Hepatocyte (in vitro differentiated cells): ENCODE data around the gene ZNF75A. TPM values are rescaled to one million over a fixed set of nuclear protein-coding genes. Genes with fewer than 3 reads are reported as not detected.

Experiments used
- DNase-seq: peaks from one replicate; pipeline ENCODE4 v3.0.0-alpha.2; 2016; ENCODE audit warnings: low spot score
- H2AFZ ChIP-seq: fragments of 200-600 bp; sonication (generic); 2 replicates; pipeline ENCODE4 v1.6.0; 2016; ENCODE audit warnings: antibody characterized with exemption, mild to moderate bottlenecking
- H3K27ac ChIP-seq: fragments of 200-600 bp; sonication (generic); 2 replicates; pipeline ENCODE4 v1.5.1; 2016; ENCODE audit warnings: mild to moderate bottlenecking
- H3K27me3 ChIP-seq: fragments of 200-600 bp; sonication (generic); 2 replicates; pipeline ENCODE4 v1.6.1; 2016
- H3K36me3 ChIP-seq: fragments of 200-600 bp; sonication (generic); replicated peaks from 2 replicates; pipeline ENCODE4 v1.5.1; 2016; ENCODE audit warnings: low read depth; ENCODE audit not compliant: insufficient read depth
- H3K4me1 ChIP-seq: fragments of 200-600 bp; sonication (generic); 2 replicates; pipeline ENCODE4 v1.5.1; 2016; ENCODE audit warnings: mild to moderate bottlenecking, moderate library complexity; ENCODE audit not compliant: insufficient read depth
- H3K4me2 ChIP-seq: fragments of 200-600 bp; sonication (generic); 2 replicates; pipeline ENCODE4 v1.6.0; 2016
- H3K4me3 ChIP-seq: fragments of 200-600 bp; sonication (generic); 2 replicates; pipeline ENCODE4 v1.5.1; 2016; ENCODE audit warnings: mild to moderate bottlenecking
- H3K79me2 ChIP-seq: fragments of 200-600 bp; sonication (generic); 2 replicates; pipeline ENCODE4 v1.6.0; 2017; ENCODE audit warnings: mild to moderate bottlenecking
- H3K9me2 ChIP-seq: fragments of 200-600 bp; sonication (generic); replicated peaks from 2 replicates; pipeline ENCODE4 v1.6.0; 2017; ENCODE audit warnings: mild to moderate bottlenecking; ENCODE audit not compliant: insufficient read depth
- H3K9me3 ChIP-seq: fragments of 200-600 bp; sonication (generic); 2 replicates; pipeline ENCODE4 v1.5.1; 2016; ENCODE audit warnings: low read depth, mild to moderate bottlenecking
- H4K20me1 ChIP-seq: fragments of 200-600 bp; sonication (generic); 2 replicates; pipeline ENCODE4 v1.6.0; 2016; ENCODE audit warnings: mild to moderate bottlenecking; ENCODE audit not compliant: insufficient read depth, poor library complexity, severe bottlenecking
- EZH2 ChIP-seq: fragments of 200-600 bp; sonication (generic); IDR thresholded peaks from 2 replicates; pipeline ENCODE4 v1.6.1; 2016; ENCODE audit warnings: antibody characterized with exemption, mild to moderate bottlenecking, borderline replicate concordance
- EZH2phosphoT487 ChIP-seq: fragments of 200-600 bp; sonication (generic); IDR thresholded peaks from one replicate; pipeline ENCODE4 v1.6.1; 2018; ENCODE audit warnings: antibody characterized with exemption, mild to moderate bottlenecking, low read depth, moderate library complexity; ENCODE audit not compliant: unreplicated experiment, severe bottlenecking
- WGBS: methylation state at CpG from one replicate; pipeline ENCODE4 v1.1.6; 2016; ENCODE audit warnings: low lambda C conversion rate; ENCODE audit errors: missing lambda C conversion rate; 5-methylcytosine and 5-hydroxymethylcytosine counted together
- polyA plus RNA-seq: library from polyadenylated mRNA; unstranded; fragments of >200 nt; fragmentation: Nextera tagmentation; extraction: Ambion mirVana; gene quantifications from 2 replicates; pipeline ENCODE4 v1.2.1, GENCODE V29; 2016
- total RNA-seq: library from RNA; depleted of rRNA; stranded (reverse); fragments of >200 nt; gene quantifications from 2 replicates; pipeline ENCODE4 v1.2.3, GENCODE V29; 2014
- TF ChIP-seq, protein P1 (sequence below): fragments of 200-600 bp; sonication (generic); IDR thresholded peaks from 2 replicates; pipeline ENCODE4 v1.5.1; 2016; ENCODE audit warnings: antibody characterized with exemption, mild to moderate bottlenecking; ENCODE audit not compliant: poor library complexity

ZNF75A gene
- total and polyA plus RNA-seq, 2 experiments from 2014 or later: 24.9 to 25.9 TPM

DNA sequence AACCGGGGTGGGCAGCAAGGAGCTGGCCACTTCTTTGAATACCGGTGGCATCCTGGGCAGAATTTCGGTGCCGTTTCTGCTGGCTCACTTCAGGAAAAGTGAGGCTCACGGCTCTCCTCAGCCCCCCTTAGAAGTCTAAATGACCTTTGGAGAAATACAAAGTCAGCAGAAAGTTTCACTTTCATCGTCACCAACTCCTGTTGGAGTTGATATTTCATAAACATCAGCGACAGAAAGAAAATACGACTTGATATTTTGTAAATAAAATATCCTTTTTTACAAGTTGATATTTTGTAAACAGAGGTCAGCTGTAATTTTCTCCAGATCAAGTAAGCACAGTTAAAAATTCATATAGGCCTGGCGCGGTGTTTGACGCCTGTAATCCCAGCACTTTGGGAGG lies 781 bp downstream of the ZNF75A start:
- peaks cover 62% of the 10 kb centered on the region for H3K9me3 ChIP-seq
- no peak for DNase-seq

DNA sequence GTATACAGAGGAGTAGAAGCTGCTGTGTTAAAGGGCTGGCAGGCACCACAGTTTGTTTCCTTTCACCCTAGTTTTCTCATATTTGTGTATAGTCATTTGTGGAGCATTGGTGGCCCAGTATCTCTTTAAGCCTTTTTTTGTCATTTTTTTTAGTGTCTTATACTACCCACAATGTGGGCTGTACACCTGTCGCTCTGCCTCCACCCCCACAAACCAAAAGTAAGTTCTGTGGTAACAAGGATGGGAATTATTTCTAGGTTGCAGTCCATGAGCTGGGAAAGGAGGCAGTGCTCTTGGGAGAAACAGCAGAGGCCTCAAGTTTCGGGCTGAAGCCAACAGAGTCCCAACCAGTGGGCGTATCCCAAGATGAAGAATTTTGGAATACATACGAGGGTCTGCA lies 6.2 kb downstream of the ZNF75A start:
- Histone ChIP-seq H3K9me2 (no peaks in the 10 kb centered on the region), H3K4me2 (no peak overlapping the region), H3K36me3 (peaks cover 36% of the 10 kb centered on the region), H2AFZ (no peak overlapping the region), H3K4me1 (no peaks in the 10 kb centered on the region), H3K27ac (no peak overlapping the region), H3K27me3 (no peaks in the 10 kb centered on the region), H3K9me3 (peaks cover 84% of the 10 kb centered on the region), H3K79me2 (peaks cover 8% of the 10 kb centered on the region), H3K4me3 (no peak overlapping the region), H4K20me1 (no peaks in the 10 kb centered on the region)
- WGBS: over 99% methylated on average over 4 of the region's 4 CpGs
- DNase-seq: no peak
- TF ChIP-seq, protein P1, sequence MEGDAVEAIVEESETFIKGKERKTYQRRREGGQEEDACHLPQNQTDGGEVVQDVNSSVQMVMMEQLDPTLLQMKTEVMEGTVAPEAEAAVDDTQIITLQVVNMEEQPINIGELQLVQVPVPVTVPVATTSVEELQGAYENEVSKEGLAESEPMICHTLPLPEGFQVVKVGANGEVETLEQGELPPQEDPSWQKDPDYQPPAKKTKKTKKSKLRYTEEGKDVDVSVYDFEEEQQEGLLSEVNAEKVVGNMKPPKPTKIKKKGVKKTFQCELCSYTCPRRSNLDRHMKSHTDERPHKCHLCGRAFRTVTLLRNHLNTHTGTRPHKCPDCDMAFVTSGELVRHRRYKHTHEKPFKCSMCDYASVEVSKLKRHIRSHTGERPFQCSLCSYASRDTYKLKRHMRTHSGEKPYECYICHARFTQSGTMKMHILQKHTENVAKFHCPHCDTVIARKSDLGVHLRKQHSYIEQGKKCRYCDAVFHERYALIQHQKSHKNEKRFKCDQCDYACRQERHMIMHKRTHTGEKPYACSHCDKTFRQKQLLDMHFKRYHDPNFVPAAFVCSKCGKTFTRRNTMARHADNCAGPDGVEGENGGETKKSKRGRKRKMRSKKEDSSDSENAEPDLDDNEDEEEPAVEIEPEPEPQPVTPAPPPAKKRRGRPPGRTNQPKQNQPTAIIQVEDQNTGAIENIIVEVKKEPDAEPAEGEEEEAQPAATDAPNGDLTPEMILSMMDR: no peak
- TF ChIP-seq EZH2phosphoT487 (no peak), EZH2 (no peak)

More for the DNA sequence above, 781 bp downstream of the ZNF75A start:
- Histone ChIP-seq H4K20me1 (no peaks in the 10 kb centered on the region), H3K4me1 (peaks cover 6% of the 10 kb centered on the region), H3K36me3 (peaks cover 29% of the 10 kb centered on the region), H3K27me3 (no peaks in the 10 kb centered on the region), H3K9me2 (no peaks in the 10 kb centered on the region), H3K79me2 (peaks cover 24% of the 10 kb centered on the region), H2AFZ (peak overlapping the region; percentile 87), H3K4me3 (peak overlapping the region; percentile 60), H3K27ac (peak overlapping the region; percentile 99), H3K4me2 (peak overlapping the region; percentile 99)
- 84% methylated on average over 11 of the region's 11 CpGs for WGBS
- TF ChIP-seq, protein P1: no peak
- no peak for TF ChIP-seq EZH2
- TF ChIP-seq EZH2phosphoT487: no peak

DNA sequence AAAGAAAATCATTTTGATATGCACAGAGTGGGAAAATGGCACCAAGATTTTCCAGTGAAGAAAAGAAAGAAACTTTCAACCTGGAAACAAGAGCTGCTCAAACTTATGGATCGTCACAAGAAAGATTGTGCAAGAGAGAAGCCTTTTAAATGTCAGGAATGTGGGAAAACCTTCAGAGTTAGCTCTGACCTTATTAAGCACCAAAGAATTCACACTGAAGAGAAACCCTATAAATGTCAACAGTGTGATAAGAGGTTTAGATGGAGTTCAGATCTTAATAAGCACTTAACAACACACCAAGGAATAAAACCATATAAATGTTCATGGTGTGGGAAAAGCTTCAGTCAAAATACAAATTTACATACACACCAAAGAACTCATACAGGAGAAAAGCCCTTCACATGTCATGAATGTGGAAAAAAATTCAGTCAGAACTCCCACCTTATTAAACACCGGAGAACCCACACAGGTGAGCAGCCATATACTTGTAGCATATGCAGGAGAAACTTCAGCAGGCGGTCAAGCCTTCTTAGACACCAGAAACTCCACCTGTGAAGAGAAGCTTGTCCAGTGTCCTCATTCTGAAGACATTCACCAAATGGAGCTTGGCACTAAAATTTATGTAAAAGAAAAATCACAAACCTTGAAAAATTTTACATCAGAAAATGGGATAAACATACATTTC lies 12.2 kb downstream of the ZNF75A start:
- Histone ChIP-seq H3K4me2 (no peak overlapping the region), H3K4me1 (no peaks in the 10 kb centered on the region), H3K36me3 (peaks cover 31% of the 10 kb centered on the region), H2AFZ (no peak overlapping the region), H4K20me1 (no peaks in the 10 kb centered on the region), H3K4me3 (peak overlapping the region; percentile 16), H3K27me3 (no peaks in the 10 kb centered on the region), H3K9me2 (no peaks in the 10 kb centered on the region), H3K9me3 (peaks cover 71% of the 10 kb centered on the region), H3K79me2 (no peaks in the 10 kb centered on the region), H3K27ac (no peak overlapping the region)
- no peak for DNase-seq
- 98% methylated on average over 3 of the region's 3 CpGs for WGBS
- TF ChIP-seq, protein P1: no peak
- TF ChIP-seq EZH2 (no peak), EZH2phosphoT487 (no peak)
